DND-41 (cell line): Measurements from ENCODE around the gene SLC18A2.

Source experiments
- CTCF ChIP-seq: IDR thresholded peaks from 2 replicates; pipeline ENCODE4 v1.5.1; 2012; ENCODE audit warnings: borderline replicate concordance, low read length, moderate library complexity, mild to moderate bottlenecking; ENCODE audit not compliant: poor library complexity, severe bottlenecking; ENCODE audit errors: extremely low read depth
- EZH2 ChIP-seq: IDR thresholded peaks from 3 replicates; pipeline ENCODE4 v1.6.1; 2012; ENCODE audit warnings: borderline replicate concordance, low read depth, mild to moderate bottlenecking, moderate library complexity, low read length, inconsistent platforms; ENCODE audit not compliant: severe bottlenecking

DNA sequence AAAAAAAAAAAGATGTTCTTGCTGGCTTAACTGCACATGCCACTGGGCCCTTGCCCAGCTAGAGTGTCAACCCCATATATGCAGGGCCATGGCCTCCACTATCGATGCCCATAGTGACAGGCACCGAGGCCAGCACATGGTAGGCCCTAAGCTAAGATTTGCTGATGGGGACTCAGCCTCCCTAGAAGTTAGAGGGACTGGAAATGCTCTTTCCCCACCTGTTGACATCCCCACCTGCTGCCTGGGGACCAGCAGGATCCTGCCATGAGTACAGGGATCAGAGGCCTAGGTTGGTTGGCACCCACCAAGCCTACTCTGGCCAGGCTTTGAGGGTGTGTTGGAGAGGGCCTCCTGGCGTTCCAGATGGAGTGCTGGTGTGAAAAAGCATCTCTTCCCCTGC lies 16.0 kb upstream of the SLC18A2 start:
- TF ChIP-seq EZH2 (no peak), CTCF (no peak)
